Activated CD8-positive, alpha-beta T cell treated with anti-CD3 and anti-CD28 coated beads for 36 hours (primary cell): Measurements from ENCODE around the gene PNMA1. TPM values are rescaled to one million over a fixed set of nuclear protein-coding genes. Genes with fewer than 3 reads are reported as not detected.

ENCODE experiments used
- ATAC-seq: fragments of 200-7000 bp; cut with Tn5 transposase; one replicate; pipeline ENCODE4 v1.10.0; 2021; ENCODE audit warnings: mild to moderate bottlenecking, moderate library complexity
- CTCF ChIA-PET: fragments of 350-600 bp; sonication (Branson Sonifier 250); formaldehyde crosslinking; loops from one replicate; lab custom pipeline; 2021; ENCODE audit warnings: antibody characterized with exemption; lab: Charles Lee
- POLR2A ChIA-PET: fragments of 350-600 bp; sonication (Branson Sonifier 250); formaldehyde crosslinking; loops from one replicate; lab custom pipeline; 2021; ENCODE audit warnings: antibody characterized with exemption; lab: Charles Lee
- DNase-seq: peaks from one replicate; pipeline ENCODE4 v3.0.0-alpha.2; 2020
- H3K27ac Mint-ChIP-seq: one replicate; pipeline ENCODE4 v1.8.0; 2021; ENCODE audit warnings: mild to moderate bottlenecking, mixed read lengths
- H3K27me3 Mint-ChIP-seq: one replicate; pipeline ENCODE4 v1.8.0; 2021; ENCODE audit warnings: mixed read lengths
- H3K36me3 Mint-ChIP-seq: one replicate; pipeline ENCODE4 v1.8.0; 2021; ENCODE audit warnings: low read depth, mixed read lengths
- H3K4me1 Mint-ChIP-seq: one replicate; pipeline ENCODE4 v1.8.0; 2021; ENCODE audit warnings: low read depth, mixed read lengths
- H3K4me3 Mint-ChIP-seq: one replicate; pipeline ENCODE4 v1.8.0; 2021; ENCODE audit warnings: mild to moderate bottlenecking, moderate library complexity, mixed read lengths
- H3K9me3 Mint-ChIP-seq: one replicate; pipeline ENCODE4 v1.8.0; 2021; ENCODE audit warnings: mixed read lengths
- CTCF ChIP-seq: fragments of 200-600 bp; IDR thresholded peaks from one replicate; pipeline ENCODE4 v1.8.0; 2022; ENCODE audit warnings: antibody characterized with exemption, mild to moderate bottlenecking
- intact Hi-C: fragments of 100-400 bp; cut with micrococcal nuclease; formaldehyde crosslinking; loops from one replicate; pipeline ENCODE4 v1.10.0; 2022
- total RNA-seq, 2 experiments: library from RNA; stranded (reverse); gene quantifications; one replicate each; pipeline ENCODE4 v1.2.3, GENCODE V29; 2021

Gene PNMA1
- total RNA-seq, 2 experiments from 2014 or later = 22.9 to 24.1 TPM

GRCh38 chr14:73728717-73729330 lies 14.6 kb upstream of the PNMA1 start:
- POLR2A ChIA-PET = interaction anchor here (0.6 to 3.4 kb wide), 4 partner anchors 9 to 139 kb away, joined by 3 to 25 read pairs (median 4); no protein-coding TSS in a partner anchor

GRCh38 chr14:73727166-73727565 lies 13.0 kb upstream of the PNMA1 start:
- ATAC-seq (no peak), DNase-seq (no peak)
- peaks cover 63% of the 10 kb centered on the region for H3K36me3 Mint-ChIP-seq
- peak overlapping the region; percentile 69 for H3K27ac Mint-ChIP-seq
- H3K27me3 Mint-ChIP-seq = no peaks in the 10 kb centered on the region
- no peak for TF ChIP-seq CTCF
- ChIA-PET POLR2A (interaction anchor here (0.5 to 3.4 kb wide), 4 partner anchors 14 to 89 kb away, joined by 3 to 25 read pairs (median 4); no protein-coding TSS in a partner anchor), CTCF (interaction anchor here (0.6 to 9.3 kb wide), 10 partner anchors 10 to 208 kb away, joined by 3 to 143 read pairs (median 18); partner anchors contain the start of gene PNMA1)
- intact Hi-C loops = no loop called here
- peaks cover 34% of the 10 kb centered on the region for H3K4me1 Mint-ChIP-seq
- no peak overlapping the region for H3K4me3 Mint-ChIP-seq
- H3K9me3 Mint-ChIP-seq = no peaks in the 10 kb centered on the region

More at GRCh38 chr14:73728717-73729330, 14.6 kb upstream of the PNMA1 start:
- CTCF ChIA-PET = interaction anchor here (0.6 to 9.3 kb wide), 41 partner anchors 9 to 215 kb away, joined by 3 to 143 read pairs (median 4); partner anchors contain the start of gene PTGR2
- Mint-ChIP-seq H3K4me3 (no peak overlapping the region), H3K27ac (peak overlapping the region; percentile 75), H3K4me1 (peaks cover 28% of the 10 kb centered on the region), H3K27me3 (no peaks in the 10 kb centered on the region), H3K9me3 (no peaks in the 10 kb centered on the region), H3K36me3 (peaks cover 53% of the 10 kb centered on the region)
- peak; percentile 89 for ATAC-seq
- peak; percentile 93 for TF ChIP-seq CTCF
- DNase-seq = peak; percentile 91
- intact Hi-C loops = loop anchor here (1.0 kb wide), 1 partner anchor 96 kb away; no protein-coding TSS in a partner anchor

- intact Hi-C loops = no loop called here
- Mint-ChIP-seq H3K4me3 (no peak overlapping the region), H3K9me3 (no peaks in the 10 kb centered on the region), H3K4me1 (peaks cover 31% of the 10 kb centered on the region), H3K27me3 (no peaks in the 10 kb centered on the region), H3K27ac (peak overlapping the region; percentile 77), H3K36me3 (peaks cover 68% of the 10 kb centered on the region)
- POLR2A ChIA-PET = interaction anchor here (1.2 kb wide), 1 partner anchor 13 kb away, joined by 3 read pairs; no protein-coding TSS in a partner anchor
- CTCF ChIA-PET = interaction anchor here (1.9 to 9.3 kb wide), 6 partner anchors 10 to 209 kb away, joined by 6 to 143 read pairs (median 67); a partner anchor contains a TSS
- no peak for TF ChIP-seq CTCF
- no peak for DNase-seq
- no peak for ATAC-seq
Observed at GRCh38 chr14:73726025-73726961, 12.1 kb upstream of the PNMA1 start.

- ATAC-seq (peak; percentile 47), DNase-seq (peak; percentile 57)
- Mint-ChIP-seq H3K27me3 (no peaks in the 10 kb centered on the region), H3K9me3 (no peaks in the 10 kb centered on the region), H3K36me3 (peaks cover 72% of the 10 kb centered on the region), H3K4me3 (no peak overlapping the region), H3K27ac (peak overlapping the region; percentile 77), H3K4me1 (peaks cover 31% of the 10 kb centered on the region)
- CTCF ChIA-PET = interaction anchor here (1.1 to 8.6 kb wide), 4 partner anchors 9 to 102 kb away, joined by 4 to 143 read pairs (median 86); partner anchors contain the start of gene PNMA1
- POLR2A ChIA-PET = interaction anchor here (1.2 to 1.9 kb wide), 2 partner anchors 14 to 16 kb away, joined by 3 to 5 read pairs; no protein-coding TSS in a partner anchor
- intact Hi-C loops = no loop called here
- TF ChIP-seq CTCF = no peak
Observed at GRCh38 chr14:73725116-73726024, 11.2 kb upstream of the PNMA1 start.
